ENCODE results near the gene PTPRK. TPM values are rescaled to one million over a fixed set of nuclear protein-coding genes. Genes with fewer than 3 reads are reported as not detected.

Gene PTPRK
- total RNA-seq, 2 experiments from 2014 or later, result 2.6 to 7.8 TPM

- Mint-ChIP-seq H3K27ac (no peak overlapping the region), H3K4me3 (no peak overlapping the region), H3K27me3 (peaks cover 16% of the 10 kb centered on the region), H3K9me3 (ENCODE audit: low read depth) (no peaks in the 10 kb centered on the region), H3K36me3 (no peaks in the 10 kb centered on the region), H3K4me1 (no peaks in the 10 kb centered on the region)
- CTCF ChIA-PET, result no interaction called here
- DNase-seq, result no peak
- ATAC-seq, result no peak
These were observed 10.7 kb downstream of the PTPRK start for GRCh38 chr6:128509709-128510108.

- H3K4me1 Mint-ChIP-seq, result no peaks in the 10 kb centered on the region
- ATAC-seq, result no peak
- H3K27ac Mint-ChIP-seq, result no peak overlapping the region
- H3K4me3 Mint-ChIP-seq, result no peak overlapping the region
- H3K36me3 Mint-ChIP-seq, result no peaks in the 10 kb centered on the region
- peaks cover 9% of the 10 kb centered on the region for H3K27me3 Mint-ChIP-seq
- no peaks in the 10 kb centered on the region for H3K9me3 Mint-ChIP-seq (ENCODE audit: low read depth)
- CTCF ChIA-PET, result no interaction called here
- no peak for DNase-seq
These were observed 11.7 kb downstream of the PTPRK start for GRCh38 chr6:128508588-128509296.

- H3K9me3 Mint-ChIP-seq (ENCODE audit: low read depth), result no peaks in the 10 kb centered on the region
- no peak for DNase-seq
- no peak overlapping the region for H3K27ac Mint-ChIP-seq
- H3K36me3 Mint-ChIP-seq, result no peaks in the 10 kb centered on the region
- no peaks in the 10 kb centered on the region for H3K4me1 Mint-ChIP-seq
- CTCF ChIA-PET, result no interaction called here
- H3K27me3 Mint-ChIP-seq, result peaks cover 6% of the 10 kb centered on the region
- no peak overlapping the region for H3K4me3 Mint-ChIP-seq
- no peak for ATAC-seq
These were observed 12.8 kb downstream of the PTPRK start for GRCh38 chr6:128507337-128508310.

- Mint-ChIP-seq H3K9me3 (ENCODE audit: low read depth) (no peaks in the 10 kb centered on the region), H3K4me3 (no peak overlapping the region), H3K27ac (no peak overlapping the region), H3K36me3 (no peaks in the 10 kb centered on the region), H3K27me3 (peaks cover 2% of the 10 kb centered on the region), H3K4me1 (no peaks in the 10 kb centered on the region)
- CTCF ChIA-PET, result no interaction called here
- ATAC-seq (no peak), DNase-seq (no peak)
These were observed 14.8 kb downstream of the PTPRK start for GRCh38 chr6:128505603-128506002.

- DNase-seq (no peak), ATAC-seq (no peak)
- Mint-ChIP-seq H3K4me3 (no peak overlapping the region), H3K9me3 (ENCODE audit: low read depth) (no peaks in the 10 kb centered on the region), H3K36me3 (no peaks in the 10 kb centered on the region), H3K4me1 (no peaks in the 10 kb centered on the region), H3K27ac (no peak overlapping the region), H3K27me3 (peaks cover 2% of the 10 kb centered on the region)
- CTCF ChIA-PET, result no interaction called here
These were observed 16.3 kb downstream of the PTPRK start for GRCh38 chr6:128504003-128504654.

GRCh38 chr6:128500749-128501600, 19.4 kb downstream of the PTPRK start:
- Mint-ChIP-seq H3K27me3 (peaks cover 6% of the 10 kb centered on the region), H3K36me3 (no peaks in the 10 kb centered on the region), H3K27ac (no peak overlapping the region), H3K9me3 (ENCODE audit: low read depth) (no peaks in the 10 kb centered on the region), H3K4me1 (no peaks in the 10 kb centered on the region), H3K4me3 (no peak overlapping the region)
- CTCF ChIA-PET, result no interaction called here
- ATAC-seq (no peak), DNase-seq (no peak)

GRCh38 chr6:128500014-128500413, 20.4 kb downstream of the PTPRK start:
- no peaks in the 10 kb centered on the region for H3K4me1 Mint-ChIP-seq
- H3K4me3 Mint-ChIP-seq, result no peak overlapping the region
- H3K9me3 Mint-ChIP-seq (ENCODE audit: low read depth), result no peaks in the 10 kb centered on the region
- CTCF ChIA-PET, result interaction anchor here (0.6 kb wide), 1 partner anchor 10 kb away, joined by 3 read pairs; no protein-coding TSS in a partner anchor
- no peaks in the 10 kb centered on the region for H3K36me3 Mint-ChIP-seq
- H3K27ac Mint-ChIP-seq, result no peak overlapping the region
- DNase-seq (no peak), ATAC-seq (no peak)
- peaks cover 10% of the 10 kb centered on the region for H3K27me3 Mint-ChIP-seq

GRCh38 chr6:128499079-128499731, 21.2 kb downstream of the PTPRK start:
- Mint-ChIP-seq H3K27ac (no peak overlapping the region), H3K4me3 (no peak overlapping the region), H3K9me3 (ENCODE audit: low read depth) (no peaks in the 10 kb centered on the region), H3K4me1 (no peaks in the 10 kb centered on the region), H3K36me3 (no peaks in the 10 kb centered on the region), H3K27me3 (peaks cover 16% of the 10 kb centered on the region)
- ATAC-seq (no peak), DNase-seq (no peak)
- CTCF ChIA-PET, result interaction anchor here (0.6 to 1.6 kb wide), 3 partner anchors 9 to 762 kb away, joined by 3 to 4 read pairs (median 4); partner anchors contain the start of gene PTPRK

GRCh38 chr6:128498234-128498633, 22.2 kb downstream of the PTPRK start:
- ATAC-seq, result no peak
- H3K4me1 Mint-ChIP-seq, result peaks cover 4% of the 10 kb centered on the region
- no peaks in the 10 kb centered on the region for H3K36me3 Mint-ChIP-seq
- DNase-seq, result no peak
- CTCF ChIA-PET, result interaction anchor here (1.6 kb wide), 1 partner anchor 22 kb away, joined by 4 read pairs; the partner anchor contains the start of gene PTPRK
- H3K27ac Mint-ChIP-seq, result no peak overlapping the region
- H3K4me3 Mint-ChIP-seq, result no peak overlapping the region
- no peaks in the 10 kb centered on the region for H3K9me3 Mint-ChIP-seq (ENCODE audit: low read depth)
- H3K27me3 Mint-ChIP-seq, result peaks cover 20% of the 10 kb centered on the region

- no peak overlapping the region for H3K4me3 Mint-ChIP-seq
- CTCF ChIA-PET, result no interaction called here
- ATAC-seq (no peak), DNase-seq (no peak)
- H3K9me3 Mint-ChIP-seq (ENCODE audit: low read depth), result no peaks in the 10 kb centered on the region
- H3K27me3 Mint-ChIP-seq, result peaks cover 24% of the 10 kb centered on the region
- H3K36me3 Mint-ChIP-seq, result no peaks in the 10 kb centered on the region
- peaks cover 4% of the 10 kb centered on the region for H3K4me1 Mint-ChIP-seq
- H3K27ac Mint-ChIP-seq, result no peak overlapping the region
These were observed 24.7 kb downstream of the PTPRK start for GRCh38 chr6:128495536-128496333.

- H3K27ac Mint-ChIP-seq, result no peak overlapping the region
- peaks cover 24% of the 10 kb centered on the region for H3K27me3 Mint-ChIP-seq
- CTCF ChIA-PET, result no interaction called here
- peaks cover 4% of the 10 kb centered on the region for H3K4me1 Mint-ChIP-seq
- ATAC-seq, result no peak
- H3K4me3 Mint-ChIP-seq, result no peak overlapping the region
- DNase-seq, result no peak
- H3K9me3 Mint-ChIP-seq (ENCODE audit: low read depth), result no peaks in the 10 kb centered on the region
- H3K36me3 Mint-ChIP-seq, result no peaks in the 10 kb centered on the region
These were observed 26.0 kb downstream of the PTPRK start for GRCh38 chr6:128494440-128494839.

- Mint-ChIP-seq H3K27me3 (peaks cover 24% of the 10 kb centered on the region), H3K9me3 (ENCODE audit: low read depth) (no peaks in the 10 kb centered on the region), H3K4me3 (no peak overlapping the region), H3K4me1 (peaks cover 4% of the 10 kb centered on the region), H3K36me3 (no peaks in the 10 kb centered on the region), H3K27ac (no peak overlapping the region)
- ATAC-seq, result no peak
- CTCF ChIA-PET, result no interaction called here
- no peak for DNase-seq
These were observed 26.5 kb downstream of the PTPRK start for GRCh38 chr6:128493877-128494276.

All from activated CD8-positive, alpha-beta memory T cell treated with anti-CD3 and anti-CD28 coated beads, Interleukin-2, amount 10 ng/mL, durations not matched to agents 7 days and 5 days (primary cell).